Measurements from ENCODE around the gene FOXP1.

The FOXP1 gene

DNA sequence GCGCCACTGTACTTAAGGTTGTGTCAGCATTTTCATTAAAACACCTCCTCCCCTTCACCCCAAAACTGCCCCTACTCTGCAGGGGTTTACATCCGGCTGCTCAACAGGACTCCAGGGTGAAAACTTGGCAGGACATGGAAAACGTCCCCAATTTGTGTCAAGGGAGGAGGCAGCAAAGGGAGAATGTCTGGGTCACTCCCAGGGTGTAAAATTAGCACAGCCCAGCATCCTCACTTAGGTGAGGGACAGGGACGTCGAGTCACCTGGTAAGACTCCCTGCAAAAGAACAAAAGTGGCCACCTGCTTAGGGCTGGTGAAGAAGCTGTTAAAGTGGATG lies 532.3 kb downstream of the FOXP1 start:
- H3K4me1 ChIP-seq (ENCODE audit: control insufficient read depth in 1 of 2, insufficient read depth in 2 of 2, low read length in 2 of 2): peaks cover 23 to 68% of the 10 kb centered on the region in 2 donors

DNA sequence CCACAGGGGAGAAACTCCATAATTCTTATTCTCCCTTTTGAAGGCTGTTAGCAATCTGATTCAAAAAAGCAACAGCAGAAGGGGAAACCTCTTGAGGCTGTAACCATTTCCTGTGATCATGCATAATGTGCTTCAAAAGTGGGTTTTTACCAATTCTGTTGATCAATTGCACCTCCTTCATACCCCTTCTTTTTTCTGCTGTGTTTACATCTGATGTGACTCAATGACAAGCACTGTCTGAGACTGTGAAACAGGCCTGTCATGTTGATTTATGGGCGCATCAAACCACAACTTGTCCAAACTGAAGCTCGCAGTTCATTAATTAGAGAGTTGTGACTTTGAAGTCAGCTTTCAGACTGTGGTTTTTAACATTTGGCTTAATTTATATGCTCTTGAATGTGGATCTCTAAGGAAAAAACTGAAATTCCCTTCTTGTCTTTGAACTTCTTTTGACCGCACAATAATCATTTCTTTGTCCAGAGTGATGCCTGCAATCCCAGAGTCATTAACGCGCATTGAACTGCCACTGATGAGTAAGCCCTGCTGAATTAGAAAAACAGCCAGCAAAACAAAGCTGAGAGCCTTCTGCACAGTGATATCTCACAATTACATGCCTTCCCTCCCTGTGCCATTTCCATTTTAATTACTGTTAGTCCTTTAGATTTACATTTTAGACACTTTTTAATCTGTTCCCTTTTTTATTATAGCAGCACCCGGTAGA lies 532.8 kb downstream of the FOXP1 start:
- Histone ChIP-seq H3K27me3 (ENCODE audit: control insufficient read depth in 1 of 2, insufficient read depth in 2 of 2, low read length in 2 of 2) (no peaks in the 10 kb centered on the region), H3K9me3 (ENCODE audit: control insufficient read depth in 1 of 2, low read length in 2 of 2) (no peaks in the 10 kb centered on the region), H3K4me1 (ENCODE audit: control insufficient read depth in 1 of 2, insufficient read depth in 2 of 2, low read length in 2 of 2) (peaks cover 22 to 63% of the 10 kb centered on the region in 2 donors), H3K36me3 (ENCODE audit: control insufficient read depth in 1 of 2, insufficient read depth in 2 of 2, low read length in 2 of 2) (peaks cover 26 to 47% of the 10 kb centered on the region in 2 donors), H3K27ac (ENCODE audit: low read depth, low read length) (no peak overlapping the region), H3K9ac (ENCODE audit: low read depth in 1 of 2, low read length in 2 of 2) (no peak overlapping the region), H3K4me3 (ENCODE audit: low read depth in 1 of 2, low read length in 2 of 2) (no peak overlapping the region)

More for the DNA sequence above, 532.3 kb downstream of the FOXP1 start:
- H3K36me3 ChIP-seq (ENCODE audit: control insufficient read depth in 1 of 2, insufficient read depth in 2 of 2, low read length in 2 of 2): peaks cover 23 to 43% of the 10 kb centered on the region in 2 donors
- H3K4me3 ChIP-seq (ENCODE audit: low read depth in 1 of 2, low read length in 2 of 2): no peak overlapping the region
- H3K27ac ChIP-seq (ENCODE audit: low read depth, low read length): no peak overlapping the region
- H3K27me3 ChIP-seq (ENCODE audit: control insufficient read depth in 1 of 2, insufficient read depth in 2 of 2, low read length in 2 of 2): no peaks in the 10 kb centered on the region
- no peaks in the 10 kb centered on the region for H3K9me3 ChIP-seq (ENCODE audit: control insufficient read depth in 1 of 2, low read length in 2 of 2)
- no peak overlapping the region for H3K9ac ChIP-seq (ENCODE audit: low read depth in 1 of 2, low read length in 2 of 2)

DNA sequence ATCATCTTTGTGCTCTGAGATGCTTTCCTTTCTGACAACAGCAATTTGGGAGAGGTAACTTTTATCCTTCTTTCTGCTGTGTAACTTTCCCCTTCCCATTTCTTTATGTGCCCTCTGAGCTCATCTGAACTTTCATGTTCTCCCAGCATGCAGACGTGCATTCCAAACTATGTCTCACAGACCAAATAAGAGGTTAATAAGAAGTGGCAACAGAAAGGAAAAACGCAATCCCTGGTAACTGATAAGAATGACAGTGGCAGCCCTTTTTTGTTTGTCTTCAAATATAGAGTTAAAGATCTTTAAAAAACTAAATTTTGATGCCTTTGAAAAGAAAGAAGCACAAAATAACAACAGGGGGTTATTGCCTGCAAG lies 533.4 kb downstream of the FOXP1 start:
- H3K27me3 ChIP-seq (ENCODE audit: control insufficient read depth in 1 of 2, insufficient read depth in 2 of 2, low read length in 2 of 2): no peaks in the 10 kb centered on the region
- no peak overlapping the region for H3K27ac ChIP-seq (ENCODE audit: low read depth, low read length)
- peaks cover 22 to 57% of the 10 kb centered on the region in 2 donors for H3K4me1 ChIP-seq (ENCODE audit: control insufficient read depth in 1 of 2, insufficient read depth in 2 of 2, low read length in 2 of 2)
- H3K36me3 ChIP-seq (ENCODE audit: control insufficient read depth in 1 of 2, insufficient read depth in 2 of 2, low read length in 2 of 2): peaks cover 30 to 48% of the 10 kb centered on the region in 2 donors
- H3K4me3 ChIP-seq (ENCODE audit: low read depth in 1 of 2, low read length in 2 of 2): no peak overlapping the region
- H3K9me3 ChIP-seq (ENCODE audit: control insufficient read depth in 1 of 2, low read length in 2 of 2): no peaks in the 10 kb centered on the region
- H3K9ac ChIP-seq (ENCODE audit: low read depth in 1 of 2, low read length in 2 of 2): no peak overlapping the region

GRCh38 chr3:71048948-71049347 lies 534.6 kb downstream of the FOXP1 start:
- H3K4me1 ChIP-seq (ENCODE audit: control insufficient read depth in 1 of 2, insufficient read depth in 2 of 2, low read length in 2 of 2): peaks cover 22 to 53% of the 10 kb centered on the region in 2 donors

DNA sequence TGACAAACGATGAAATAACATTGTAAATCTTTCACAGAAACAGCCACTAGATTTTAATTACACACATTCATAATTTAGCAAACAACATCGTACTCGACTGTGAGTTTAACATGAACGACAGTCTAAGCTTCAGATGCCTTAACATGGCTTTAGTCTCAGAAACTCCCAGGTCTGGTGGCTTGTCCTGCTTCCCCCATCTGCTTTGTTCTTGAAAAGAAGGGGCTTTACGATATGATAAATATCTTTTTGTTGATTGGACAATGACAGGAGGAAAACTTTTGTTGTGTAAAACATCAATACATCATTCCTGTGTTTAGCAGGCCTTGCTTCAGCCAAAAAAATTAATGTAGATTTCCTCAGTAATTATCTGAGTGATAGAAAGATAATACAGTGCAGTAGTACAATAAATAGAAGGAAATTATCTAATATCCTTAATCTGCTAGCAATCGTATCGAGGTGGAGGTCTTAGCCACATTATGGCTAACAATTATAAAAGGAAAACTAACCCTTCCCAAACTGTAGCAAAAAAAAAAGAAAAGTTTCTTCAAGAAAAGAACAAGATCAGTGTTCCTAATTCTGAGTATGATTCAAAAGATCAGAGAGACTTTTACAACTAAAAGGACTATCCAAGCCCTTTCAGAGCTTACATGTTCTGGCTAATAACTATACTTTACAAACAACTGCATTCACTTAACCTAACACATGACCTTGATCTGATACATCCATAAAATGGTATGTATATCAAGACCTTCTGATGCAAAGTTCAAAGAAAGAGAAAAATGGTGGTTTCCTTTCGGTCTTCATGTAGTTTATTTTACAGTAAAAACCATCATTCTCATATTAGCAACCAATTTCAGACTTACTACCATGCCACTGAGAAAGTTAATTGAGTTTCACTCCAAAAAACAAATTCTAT lies 535.7 kb downstream of the FOXP1 start:
- H3K9me3 ChIP-seq (ENCODE audit: control insufficient read depth in 1 of 2, low read length in 2 of 2): no peaks in the 10 kb centered on the region
- peaks cover 35 to 57% of the 10 kb centered on the region in 2 donors for H3K36me3 ChIP-seq (ENCODE audit: control insufficient read depth in 1 of 2, insufficient read depth in 2 of 2, low read length in 2 of 2)
- no peak overlapping the region for H3K27ac ChIP-seq (ENCODE audit: low read depth, low read length)
- H3K9ac ChIP-seq (ENCODE audit: low read depth in 1 of 2, low read length in 2 of 2): no peak overlapping the region
- H3K27me3 ChIP-seq (ENCODE audit: control insufficient read depth in 1 of 2, insufficient read depth in 2 of 2, low read length in 2 of 2): no peaks in the 10 kb centered on the region
- H3K4me3 ChIP-seq (ENCODE audit: low read depth in 1 of 2, low read length in 2 of 2): no peak overlapping the region
- H3K4me1 ChIP-seq (ENCODE audit: control insufficient read depth in 1 of 2, insufficient read depth in 2 of 2, low read length in 2 of 2): peaks cover 18 to 48% of the 10 kb centered on the region in 2 donors

More at GRCh38 chr3:71048948-71049347, 534.6 kb downstream of the FOXP1 start:
- H3K9ac ChIP-seq (ENCODE audit: low read depth in 1 of 2, low read length in 2 of 2): no peak overlapping the region
- H3K27ac ChIP-seq (ENCODE audit: low read depth, low read length): no peak overlapping the region
- H3K27me3 ChIP-seq (ENCODE audit: control insufficient read depth in 1 of 2, insufficient read depth in 2 of 2, low read length in 2 of 2): no peaks in the 10 kb centered on the region
- no peaks in the 10 kb centered on the region for H3K9me3 ChIP-seq (ENCODE audit: control insufficient read depth in 1 of 2, low read length in 2 of 2)
- H3K36me3 ChIP-seq (ENCODE audit: control insufficient read depth in 1 of 2, insufficient read depth in 2 of 2, low read length in 2 of 2): peaks cover 32 to 53% of the 10 kb centered on the region in 2 donors
- peak overlapping the region in 1 of 2 donors; percentile 37 for H3K4me3 ChIP-seq (ENCODE audit: low read depth in 1 of 2, low read length in 2 of 2)

- H3K27me3 ChIP-seq (ENCODE audit: control insufficient read depth in 1 of 2, insufficient read depth in 2 of 2, low read length in 2 of 2): no peaks in the 10 kb centered on the region
- no peak overlapping the region for H3K9ac ChIP-seq (ENCODE audit: low read depth in 1 of 2, low read length in 2 of 2)
- H3K36me3 ChIP-seq (ENCODE audit: control insufficient read depth in 1 of 2, insufficient read depth in 2 of 2, low read length in 2 of 2): peaks cover 29 to 56% of the 10 kb centered on the region in 2 donors
- no peaks in the 10 kb centered on the region for H3K9me3 ChIP-seq (ENCODE audit: control insufficient read depth in 1 of 2, low read length in 2 of 2)
- no peak overlapping the region for H3K27ac ChIP-seq (ENCODE audit: low read depth, low read length)
- peaks cover 18 to 38% of the 10 kb centered on the region in 2 donors for H3K4me1 ChIP-seq (ENCODE audit: control insufficient read depth in 1 of 2, insufficient read depth in 2 of 2, low read length in 2 of 2)
- no peak overlapping the region for H3K4me3 ChIP-seq (ENCODE audit: low read depth in 1 of 2, low read length in 2 of 2)
Observed at GRCh38 chr3:71046791-71047190, 536.7 kb downstream of the FOXP1 start.

DNA sequence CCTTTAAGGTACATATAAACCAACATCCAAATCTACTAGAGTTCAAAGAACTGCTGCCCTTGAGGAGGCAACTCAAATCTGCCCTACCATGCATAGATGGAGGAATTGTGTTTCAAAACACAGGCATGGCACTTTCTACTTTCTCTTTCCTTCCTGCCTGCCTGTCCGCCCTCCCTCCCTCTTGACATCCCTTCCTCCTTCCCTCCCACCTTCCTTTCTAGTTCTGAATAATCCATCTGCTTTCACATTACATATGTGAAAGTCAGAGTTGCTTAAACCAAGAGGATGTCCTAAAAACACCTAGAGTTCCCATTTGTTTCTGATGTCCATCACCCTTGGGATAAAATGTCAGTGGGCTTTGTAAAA lies 537.6 kb downstream of the FOXP1 start:
- H3K9me3 ChIP-seq (ENCODE audit: control insufficient read depth in 1 of 2, low read length in 2 of 2): no peaks in the 10 kb centered on the region
- H3K36me3 ChIP-seq (ENCODE audit: control insufficient read depth in 1 of 2, insufficient read depth in 2 of 2, low read length in 2 of 2): peaks cover 33 to 58% of the 10 kb centered on the region in 2 donors
- H3K4me3 ChIP-seq (ENCODE audit: low read depth in 1 of 2, low read length in 2 of 2): no peak overlapping the region
- H3K27me3 ChIP-seq (ENCODE audit: control insufficient read depth in 1 of 2, insufficient read depth in 2 of 2, low read length in 2 of 2): no peaks in the 10 kb centered on the region
- H3K9ac ChIP-seq (ENCODE audit: low read depth in 1 of 2, low read length in 2 of 2): no peak overlapping the region
- H3K27ac ChIP-seq (ENCODE audit: low read depth, low read length): no peak overlapping the region
- H3K4me1 ChIP-seq (ENCODE audit: control insufficient read depth in 1 of 2, insufficient read depth in 2 of 2, low read length in 2 of 2): peaks cover 18 to 32% of the 10 kb centered on the region in 2 donors

- peaks cover 35 to 59% of the 10 kb centered on the region in 2 donors for H3K36me3 ChIP-seq (ENCODE audit: control insufficient read depth in 1 of 2, insufficient read depth in 2 of 2, low read length in 2 of 2)
- no peaks in the 10 kb centered on the region for H3K27me3 ChIP-seq (ENCODE audit: control insufficient read depth in 1 of 2, insufficient read depth in 2 of 2, low read length in 2 of 2)
- H3K9me3 ChIP-seq (ENCODE audit: control insufficient read depth in 1 of 2, low read length in 2 of 2): no peaks in the 10 kb centered on the region
- H3K27ac ChIP-seq (ENCODE audit: low read depth, low read length): no peak overlapping the region
- H3K4me1 ChIP-seq (ENCODE audit: control insufficient read depth in 1 of 2, insufficient read depth in 2 of 2, low read length in 2 of 2): peaks cover 18 to 27% of the 10 kb centered on the region in 2 donors
- no peak overlapping the region for H3K4me3 ChIP-seq (ENCODE audit: low read depth in 1 of 2, low read length in 2 of 2)
- H3K9ac ChIP-seq (ENCODE audit: low read depth in 1 of 2, low read length in 2 of 2): no peak overlapping the region
Observed at GRCh38 chr3:71045212-71045916, 538.2 kb downstream of the FOXP1 start.

- Histone ChIP-seq H3K9me3 (ENCODE audit: control insufficient read depth in 1 of 2, low read length in 2 of 2) (no peaks in the 10 kb centered on the region), H3K9ac (ENCODE audit: low read depth in 1 of 2, low read length in 2 of 2) (no peak overlapping the region), H3K4me3 (ENCODE audit: low read depth in 1 of 2, low read length in 2 of 2) (no peak overlapping the region), H3K27ac (ENCODE audit: low read depth, low read length) (no peak overlapping the region), H3K4me1 (ENCODE audit: control insufficient read depth in 1 of 2, insufficient read depth in 2 of 2, low read length in 2 of 2) (peaks cover under 1 to 3% of the 10 kb centered on the region in 2 donors), H3K27me3 (ENCODE audit: control insufficient read depth in 1 of 2, insufficient read depth in 2 of 2, low read length in 2 of 2) (no peaks in the 10 kb centered on the region), H3K36me3 (ENCODE audit: control insufficient read depth in 1 of 2, insufficient read depth in 2 of 2, low read length in 2 of 2) (peaks cover 39 to 70% of the 10 kb centered on the region in 2 donors)
Observed at GRCh38 chr3:71042759-71043158, 540.8 kb downstream of the FOXP1 start.

- no peak overlapping the region for H3K9ac ChIP-seq (ENCODE audit: low read depth in 1 of 2, low read length in 2 of 2)
- H3K4me1 ChIP-seq (ENCODE audit: control insufficient read depth in 1 of 2, insufficient read depth in 2 of 2, low read length in 2 of 2): no peaks in the 10 kb centered on the region
- H3K4me3 ChIP-seq (ENCODE audit: low read depth in 1 of 2, low read length in 2 of 2): no peak overlapping the region
- H3K36me3 ChIP-seq (ENCODE audit: control insufficient read depth in 1 of 2, insufficient read depth in 2 of 2, low read length in 2 of 2): peaks cover 42 to 71% of the 10 kb centered on the region in 2 donors
- H3K27me3 ChIP-seq (ENCODE audit: control insufficient read depth in 1 of 2, insufficient read depth in 2 of 2, low read length in 2 of 2): no peaks in the 10 kb centered on the region
- H3K27ac ChIP-seq (ENCODE audit: low read depth, low read length): no peak overlapping the region
- H3K9me3 ChIP-seq (ENCODE audit: control insufficient read depth in 1 of 2, low read length in 2 of 2): no peaks in the 10 kb centered on the region
Observed at GRCh38 chr3:71041371-71041770, 542.2 kb downstream of the FOXP1 start.

Data from duodenal mucosa (tissue), 2 donors.